Panc1 (cell line): ENCODE measurements around the gene MEGF8. TPM values are rescaled to one million over a fixed set of nuclear protein-coding genes. Genes with fewer than 3 reads are reported as not detected.

Experiments
- ATAC-seq: fragments of 200-7000 bp; cut with Tn5 transposase; 2 replicates; pipeline ENCODE4 v1.9.1; 2020; ENCODE audit warnings: mild to moderate bottlenecking, moderate library complexity
- BruUV-seq: library from RNA; stranded (reverse); fragments of 400-500 nt; replicated peaks from 2 replicates; lab custom pipeline; 2021; lab: Mats Ljungman, UMichigan
- CTCF ChIA-PET: fragments of 300-600 bp; sonication (Branson Sonifier 250); formaldehyde crosslinking; loops from one replicate; lab custom pipeline; 2022; ENCODE audit warnings: antibody characterized with exemption; lab: Charles Lee
- POLR2A ChIA-PET: fragments of 300-600 bp; sonication (Branson Sonifier 250); formaldehyde crosslinking; loops from one replicate; lab custom pipeline; 2022; ENCODE audit warnings: antibody characterized with exemption; lab: Charles Lee
- DNase-seq: peaks from one replicate; pipeline ENCODE4 v3.0.0-alpha.2; 2010; ENCODE audit warnings: low read depth, low spot score
- H3K27ac ChIP-seq: 2 replicates; pipeline ENCODE4 v1.5.1; 2011; ENCODE audit warnings: mild to moderate bottlenecking, low read length, inconsistent platforms
- H3K27me3 ChIP-seq: fragments of 200-500 bp; sonication (Bioruptor generic); 2 replicates; pipeline ENCODE4 v1.6.0; 2014; ENCODE audit warnings: low read length, inconsistent platforms; ENCODE audit not compliant: control insufficient read depth, insufficient read depth
- H3K36me3 ChIP-seq: fragments of 200-500 bp; sonication (Bioruptor generic); 2 replicates; pipeline ENCODE4 v1.5.1; 2014; ENCODE audit warnings: inconsistent platforms, mild to moderate bottlenecking, low read length, moderate library complexity; ENCODE audit not compliant: control insufficient read depth, insufficient read depth
- H3K4me1 ChIP-seq: 2 replicates; pipeline ENCODE4 v1.5.1; 2011; ENCODE audit warnings: inconsistent platforms, mild to moderate bottlenecking, low read length, moderate library complexity; ENCODE audit not compliant: control insufficient read depth, insufficient read depth
- H3K4me3 ChIP-seq, 2 experiments: 2 replicates each; pipeline ENCODE4 v1.5.1; 2011 to 2012; ENCODE audit warnings: low read depth in 2 of 2, low read length in 2 of 2, mild to moderate bottlenecking in 2 of 2, inconsistent platforms in 1 of 2, moderate library complexity in 1 of 2
- H3K9me3 ChIP-seq: fragments of 200-500 bp; sonication (Bioruptor generic); 2 replicates; pipeline ENCODE4 v1.5.1; 2014; ENCODE audit warnings: low read depth, mild to moderate bottlenecking, inconsistent platforms, low read length, moderate library complexity; ENCODE audit not compliant: control insufficient read depth, insufficient read depth
- CTCF ChIP-seq: fragments of 450-650 bp; IDR thresholded peaks from 2 replicates; pipeline ENCODE4 v1.5.1; 2017; ENCODE audit warnings: mild to moderate bottlenecking
- POLR2AphosphoS5 ChIP-seq: IDR thresholded peaks from 2 replicates; pipeline ENCODE4 v1.6.1; 2012; ENCODE audit warnings: mild to moderate bottlenecking, low read depth, low read length, moderate library complexity
- REST ChIP-seq, 2 experiments: IDR thresholded peaks; 2 replicates each; pipeline ENCODE4 v1.6.1; 2011 to 2012; ENCODE audit warnings: low read depth in 2 of 2, control low read depth in 1 of 2, low read length in 1 of 2, mild to moderate bottlenecking in 1 of 2, moderate library complexity in 1 of 2; ENCODE audit not compliant: insufficient read depth in 1 of 2
- SIN3A ChIP-seq: IDR thresholded peaks from 2 replicates; pipeline ENCODE4 v1.6.1; 2012; ENCODE audit warnings: low read depth, mild to moderate bottlenecking, low read length, moderate library complexity, borderline replicate concordance; ENCODE audit not compliant: insufficient read depth
- TCF7L2 ChIP-seq: IDR thresholded peaks from 2 replicates; pipeline ENCODE4 v1.6.1; 2011; ENCODE audit warnings: mild to moderate bottlenecking, low read depth, low read length, inconsistent platforms
- in situ Hi-C: cut with HindIII; loops from 2 replicates; pipeline ENCODE4 v1.10.0; 2016; ENCODE audit warnings: low sequenced_read_pairs, low pct_unique_long_range_greater_than_20kb
- intact Hi-C: fragments of 100-400 bp; cut with micrococcal nuclease; formaldehyde crosslinking; loops from one replicate; pipeline ENCODE4 v1.10.0; 2022; ENCODE audit not compliant: unreplicated experiment
- total RNA-seq: library from RNA; stranded (reverse); gene quantifications from one replicate; pipeline ENCODE4 v1.2.1, GENCODE V29; 2021; ENCODE audit not compliant: unreplicated experiment

MEGF8 gene
- total RNA-seq, 1 experiment from 2014 or later = 14.2 TPM

GRCh38 chr19:42367929-42368328, 42.5 kb downstream of the MEGF8 start:
- Histone ChIP-seq H3K9me3 (no peaks in the 10 kb centered on the region), H3K4me3 (no peak overlapping the region), H3K27me3 (no peaks in the 10 kb centered on the region), H3K27ac (no peak overlapping the region), H3K4me1 (no peaks in the 10 kb centered on the region), H3K36me3 (no peaks in the 10 kb centered on the region)
- ChIA-PET CTCF (interaction anchor here (0.6 kb wide), 1 partner anchor 132 kb away, joined by 11 read pairs; no protein-coding TSS in a partner anchor), POLR2A (no interaction called here)
- ATAC-seq (no peak), DNase-seq (no peak)
- BruUV-seq = no TSS peak
- intact Hi-C loops (no loop called here), in situ Hi-C loops (no loop called here)
- TF ChIP-seq REST (IDR thresholded peaks at IDR 0.05; ENCODE audit: insufficient read depth in 1 of 2, low read depth in 2 of 2, low read length in 1 of 2) (no peak), SIN3A (no peak), TCF7L2 (no peak), CTCF (no peak), POLR2AphosphoS5 (no peak)

DNA sequence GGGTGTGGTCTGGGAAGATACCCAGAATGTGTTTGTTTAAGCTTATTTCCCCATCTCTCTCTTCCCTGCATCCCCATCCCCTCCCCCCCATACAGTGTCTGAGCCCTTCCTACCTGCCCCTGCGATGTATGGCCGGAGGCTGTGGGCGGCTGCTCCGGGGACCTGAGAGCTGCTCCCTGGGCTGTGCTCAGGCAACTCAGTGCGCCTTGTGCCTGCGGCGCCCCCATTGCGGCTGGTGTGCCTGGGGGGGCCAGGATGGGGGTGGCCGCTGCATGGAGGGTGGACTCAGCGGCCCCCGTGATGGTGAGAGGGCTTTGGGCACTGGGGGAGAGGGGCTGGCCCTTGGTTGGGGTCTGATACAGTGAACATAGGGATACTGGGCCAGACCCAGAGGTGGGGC, 42.9 kb downstream of the MEGF8 start:
- ChIA-PET POLR2A (no interaction called here), CTCF (interaction anchor here (0.6 kb wide), 1 partner anchor 132 kb away, joined by 11 read pairs; no protein-coding TSS in a partner anchor)
- Histone ChIP-seq H3K4me3 (no peak overlapping the region), H3K36me3 (no peaks in the 10 kb centered on the region), H3K4me1 (no peaks in the 10 kb centered on the region), H3K27me3 (no peaks in the 10 kb centered on the region), H3K27ac (no peak overlapping the region), H3K9me3 (no peaks in the 10 kb centered on the region)
- intact Hi-C loops = no loop called here
- ATAC-seq = no peak
- DNase-seq = no peak
- no TSS peak for BruUV-seq
- in situ Hi-C loops = no loop called here
- TF ChIP-seq REST (IDR thresholded peaks at IDR 0.05; ENCODE audit: insufficient read depth in 1 of 2, low read depth in 2 of 2, low read length in 1 of 2) (no peak), CTCF (no peak), SIN3A (no peak), POLR2AphosphoS5 (no peak), TCF7L2 (no peak)
